Progenitor cell of endocrine pancreas (in vitro differentiated cells): ENCODE results near the gene HEPACAM. TPM values are rescaled to one million over a fixed set of nuclear protein-coding genes. Genes with fewer than 3 reads are reported as not detected.
A peak's percentile ranks its signal among the peaks of the same experiment; 100 is the strongest.

Experiments used
- DNase-seq: peaks from one replicate; pipeline ENCODE4 v3.0.0; 2021; ENCODE audit warnings: low spot score; ENCODE audit not compliant: unreplicated experiment
- H3K27ac Mint-ChIP-seq: 2 replicates; pipeline ENCODE4 v1.8.0; 2021; ENCODE audit warnings: mild to moderate bottlenecking, moderate library complexity, mixed read lengths
- H3K27me3 Mint-ChIP-seq: 2 replicates; pipeline ENCODE4 v1.8.0; 2021; ENCODE audit warnings: mixed read lengths
- H3K36me3 Mint-ChIP-seq: 2 replicates; pipeline ENCODE4 v1.8.0; 2022; ENCODE audit warnings: mixed read lengths; ENCODE audit not compliant: insufficient read depth
- H3K4me1 Mint-ChIP-seq: 2 replicates; pipeline ENCODE4 v1.8.0; 2021; ENCODE audit warnings: low read depth, mixed read lengths
- H3K4me3 Mint-ChIP-seq: 2 replicates; pipeline ENCODE4 v1.8.0; 2021; ENCODE audit warnings: low read depth, mild to moderate bottlenecking, moderate library complexity, mixed read lengths
- H3K9me3 Mint-ChIP-seq: 2 replicates; pipeline ENCODE4 v1.8.0; 2021; ENCODE audit warnings: low read depth, mixed read lengths
- total RNA-seq: library from RNA; stranded (reverse); gene quantifications from 2 replicates; pipeline ENCODE4 v1.2.1, GENCODE V29; 2021
- TF ChIP-seq, protein P1 (sequence below): fragments of 200-600 bp; sonication (generic); IDR thresholded peaks from one replicate; pipeline ENCODE4 v1.5.0; 2021; ENCODE audit warnings: antibody characterized with exemption, mild to moderate bottlenecking; ENCODE audit not compliant: unreplicated experiment

HEPACAM gene
- total RNA-seq, 1 donor from 2014 or later, result 0.07 TPM

DNA sequence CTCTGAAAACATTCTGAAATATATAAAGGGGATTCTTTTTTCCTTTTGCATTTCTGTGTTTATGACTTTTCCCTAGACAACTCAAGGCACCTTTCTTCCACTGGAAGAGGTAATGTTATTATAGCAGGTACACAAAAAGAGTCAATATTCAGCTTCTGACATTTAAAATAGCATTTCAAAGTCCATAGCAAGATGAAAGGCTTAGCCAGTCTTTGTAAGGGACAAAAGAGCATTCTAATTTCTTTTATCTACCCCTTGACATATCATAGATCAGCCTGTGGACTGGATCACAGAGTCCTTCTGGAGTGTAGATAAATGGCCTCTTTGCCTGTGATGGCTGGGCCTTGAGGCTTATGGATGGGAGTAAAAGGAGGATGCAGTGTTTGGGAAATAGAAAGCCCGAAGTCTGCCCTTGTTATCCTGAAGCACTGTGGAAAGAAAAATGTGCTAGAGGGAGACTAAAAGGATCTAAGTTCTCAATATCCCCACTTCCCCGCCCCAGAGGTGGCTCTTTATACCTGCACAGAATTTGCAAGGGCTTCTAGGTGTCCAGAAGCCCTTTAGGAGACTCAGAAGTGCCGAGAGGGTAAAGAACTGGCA lies 1.6 kb upstream of the HEPACAM start:
- no peaks in the 10 kb centered on the region for H3K9me3 Mint-ChIP-seq
- H3K36me3 Mint-ChIP-seq, result no peaks in the 10 kb centered on the region
- H3K4me1 Mint-ChIP-seq, result peaks cover 2% of the 10 kb centered on the region
- peaks cover 19% of the 10 kb centered on the region for H3K27me3 Mint-ChIP-seq
- DNase-seq, result no peak
- TF ChIP-seq, protein P1, sequence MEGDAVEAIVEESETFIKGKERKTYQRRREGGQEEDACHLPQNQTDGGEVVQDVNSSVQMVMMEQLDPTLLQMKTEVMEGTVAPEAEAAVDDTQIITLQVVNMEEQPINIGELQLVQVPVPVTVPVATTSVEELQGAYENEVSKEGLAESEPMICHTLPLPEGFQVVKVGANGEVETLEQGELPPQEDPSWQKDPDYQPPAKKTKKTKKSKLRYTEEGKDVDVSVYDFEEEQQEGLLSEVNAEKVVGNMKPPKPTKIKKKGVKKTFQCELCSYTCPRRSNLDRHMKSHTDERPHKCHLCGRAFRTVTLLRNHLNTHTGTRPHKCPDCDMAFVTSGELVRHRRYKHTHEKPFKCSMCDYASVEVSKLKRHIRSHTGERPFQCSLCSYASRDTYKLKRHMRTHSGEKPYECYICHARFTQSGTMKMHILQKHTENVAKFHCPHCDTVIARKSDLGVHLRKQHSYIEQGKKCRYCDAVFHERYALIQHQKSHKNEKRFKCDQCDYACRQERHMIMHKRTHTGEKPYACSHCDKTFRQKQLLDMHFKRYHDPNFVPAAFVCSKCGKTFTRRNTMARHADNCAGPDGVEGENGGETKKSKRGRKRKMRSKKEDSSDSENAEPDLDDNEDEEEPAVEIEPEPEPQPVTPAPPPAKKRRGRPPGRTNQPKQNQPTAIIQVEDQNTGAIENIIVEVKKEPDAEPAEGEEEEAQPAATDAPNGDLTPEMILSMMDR, result no peak
- no peak overlapping the region for H3K27ac Mint-ChIP-seq
- no peak overlapping the region for H3K4me3 Mint-ChIP-seq

DNA sequence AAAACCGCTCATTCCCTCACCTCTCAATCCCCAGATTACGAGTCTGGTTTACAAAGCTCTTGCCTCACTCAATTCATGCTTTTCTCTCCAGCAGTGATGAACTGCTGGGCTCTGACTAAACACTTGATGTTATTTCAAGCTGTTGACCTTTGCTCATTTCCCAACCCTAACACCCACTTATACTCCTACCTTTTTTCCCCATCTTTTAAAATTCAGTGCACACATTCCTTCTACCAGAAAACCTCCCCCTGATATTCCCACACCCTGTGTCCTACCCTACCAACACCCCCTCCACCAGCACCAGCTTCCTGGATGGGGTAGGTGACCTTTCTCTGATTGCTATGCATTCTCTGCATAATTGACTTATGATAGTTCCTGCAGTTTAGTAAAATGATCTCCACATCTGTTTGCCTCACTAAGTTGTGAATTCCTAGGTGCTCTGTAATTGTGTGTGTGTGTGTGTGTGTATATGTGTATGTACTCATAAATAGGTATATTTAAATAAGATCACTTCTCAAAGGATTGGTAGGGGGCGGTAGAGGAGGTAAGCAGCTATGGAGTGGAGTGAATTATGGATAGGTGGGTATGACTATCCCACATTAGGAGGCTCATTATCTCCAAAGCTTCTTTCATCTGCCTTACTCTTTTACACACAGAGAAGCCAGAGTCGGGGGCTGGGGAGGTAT lies 842 bp downstream of the HEPACAM start:
- no peaks in the 10 kb centered on the region for H3K36me3 Mint-ChIP-seq
- H3K4me3 Mint-ChIP-seq, result no peak overlapping the region
- H3K9me3 Mint-ChIP-seq, result no peaks in the 10 kb centered on the region
- no peak for DNase-seq
- no peaks in the 10 kb centered on the region for H3K4me1 Mint-ChIP-seq
- H3K27ac Mint-ChIP-seq, result no peak overlapping the region
- TF ChIP-seq, protein P1, result peak; percentile 6
- H3K27me3 Mint-ChIP-seq, result peaks cover 19% of the 10 kb centered on the region

DNA sequence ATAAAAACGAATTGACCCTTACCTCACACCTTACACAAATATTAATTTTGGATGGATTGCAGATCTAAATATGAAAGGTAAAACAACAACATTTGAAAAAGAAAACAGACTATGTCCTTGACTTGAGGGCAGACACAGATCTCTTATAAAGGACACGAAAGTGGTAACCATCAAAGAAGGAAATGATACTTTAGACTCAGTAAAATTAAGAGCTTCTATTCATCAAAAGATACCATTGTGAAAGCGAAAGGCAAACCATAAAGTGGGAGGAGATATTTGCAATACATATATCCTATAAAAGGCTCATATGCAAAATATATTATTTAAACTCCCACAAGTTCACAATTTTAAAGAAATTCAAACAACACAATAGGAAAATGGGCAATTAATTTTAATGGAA lies 5.0 kb downstream of the HEPACAM start:
- no peaks in the 10 kb centered on the region for H3K36me3 Mint-ChIP-seq
- TF ChIP-seq, protein P1, result no peak

DNA sequence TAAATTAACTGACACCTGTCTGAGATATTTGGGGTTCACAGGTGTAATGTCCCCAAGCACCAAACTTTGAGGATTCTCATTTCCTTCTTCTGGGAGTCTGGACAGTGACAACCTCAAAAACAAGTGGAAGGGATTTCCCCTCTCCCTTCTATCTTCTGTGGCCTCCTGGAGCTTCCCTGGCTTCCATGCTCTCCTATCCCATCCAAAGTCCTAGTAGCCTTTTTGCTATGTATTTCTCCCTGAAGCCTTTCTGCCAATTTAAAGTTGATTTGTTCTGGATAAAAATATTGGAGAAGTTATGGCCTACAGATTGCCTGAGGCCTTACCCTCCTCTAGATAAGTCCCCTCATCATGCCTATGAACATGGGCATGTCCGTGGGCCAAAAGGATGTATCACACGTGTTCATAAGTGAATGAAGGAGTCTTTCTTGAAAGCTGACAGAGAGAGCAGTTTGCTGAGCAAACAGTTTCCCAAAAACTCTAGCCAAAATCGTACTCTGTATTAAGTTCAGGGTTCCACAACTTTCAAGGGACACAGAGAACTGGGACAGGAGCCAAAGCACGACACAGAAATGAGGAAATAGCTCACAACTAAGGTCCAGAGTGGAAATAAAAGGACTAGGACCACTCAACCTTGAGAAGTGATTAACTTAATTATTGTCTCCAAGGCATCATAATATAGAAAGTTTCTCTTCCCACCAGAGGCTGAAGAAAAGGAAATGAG lies 6.7 kb downstream of the HEPACAM start:
- Mint-ChIP-seq H3K27ac (no peak overlapping the region), H3K36me3 (no peaks in the 10 kb centered on the region)

More for the DNA sequence above, 5.0 kb downstream of the HEPACAM start:
- no peaks in the 10 kb centered on the region for H3K9me3 Mint-ChIP-seq
- DNase-seq, result no peak
- H3K4me1 Mint-ChIP-seq, result no peaks in the 10 kb centered on the region
- H3K27me3 Mint-ChIP-seq, result peaks cover 4% of the 10 kb centered on the region
- no peak overlapping the region for H3K27ac Mint-ChIP-seq
- no peak overlapping the region for H3K4me3 Mint-ChIP-seq

DNA sequence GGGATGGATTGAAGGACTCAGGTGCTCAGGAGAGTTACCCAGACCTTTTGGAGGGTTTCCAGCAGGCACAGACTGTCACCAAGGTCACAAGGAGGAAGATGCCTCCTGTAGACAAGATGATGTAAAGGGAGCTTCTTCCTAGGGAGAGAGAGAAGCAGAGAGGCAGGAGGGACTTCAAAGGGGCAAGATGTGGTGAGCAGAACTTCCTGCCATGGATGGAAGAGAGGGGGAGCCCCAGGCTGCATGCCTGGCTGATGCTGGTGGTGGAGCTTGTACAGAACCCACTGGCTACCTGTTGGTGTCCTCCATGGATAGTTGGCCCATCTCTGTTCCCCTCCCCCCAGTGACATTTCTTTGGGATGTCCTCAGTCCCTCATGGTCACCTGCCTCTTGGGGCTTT lies 12.6 kb downstream of the HEPACAM start:
- TF ChIP-seq, protein P1, result no peak
- H3K27me3 Mint-ChIP-seq, result peaks cover 33% of the 10 kb centered on the region
- DNase-seq, result no peak
- no peaks in the 10 kb centered on the region for H3K9me3 Mint-ChIP-seq
- H3K27ac Mint-ChIP-seq, result no peak overlapping the region
- H3K4me1 Mint-ChIP-seq, result no peaks in the 10 kb centered on the region
- H3K4me3 Mint-ChIP-seq, result no peak overlapping the region
- H3K36me3 Mint-ChIP-seq, result no peaks in the 10 kb centered on the region

More for the DNA sequence above, 6.7 kb downstream of the HEPACAM start:
- H3K4me1 Mint-ChIP-seq, result no peaks in the 10 kb centered on the region
- TF ChIP-seq, protein P1, result no peak
- peaks cover 14% of the 10 kb centered on the region for H3K27me3 Mint-ChIP-seq
- no peaks in the 10 kb centered on the region for H3K9me3 Mint-ChIP-seq
- DNase-seq, result no peak
- no peak overlapping the region for H3K4me3 Mint-ChIP-seq
